Neural cell (in vitro differentiated cells): ENCODE measurements around the gene RNU6-7. TPM values are rescaled to one million over a fixed set of nuclear protein-coding genes. Genes with fewer than 3 reads are reported as not detected.

Source experiments
- H2AFZ ChIP-seq: fragments of 200-600, 300-800 bp; sonication (generic), shearing (Covaris generic); 2 replicates; pipeline ENCODE4 v1.6.0; 2014; ENCODE audit warnings: low read depth, mild to moderate bottlenecking, antibody characterized with exemption, low read length, moderate library complexity
- H3F3A ChIP-seq: fragments of 200-600 bp; shearing (Covaris generic); 2 replicates; pipeline ENCODE4 v1.6.1; 2016; ENCODE audit warnings: mild to moderate bottlenecking, moderate library complexity, mixed read lengths, antibody characterized with exemption, low read length; ENCODE audit not compliant: insufficient read depth, poor library complexity, severe bottlenecking
- H3K27ac ChIP-seq: fragments of 200-600, 300-800 bp; sonication (generic), shearing (Covaris generic); 2 replicates; pipeline ENCODE4 v1.5.1; 2014; ENCODE audit warnings: mild to moderate bottlenecking, low read length, moderate library complexity
- H3K27me3 ChIP-seq: fragments of 300-800, 200-600 bp; sonication (generic), shearing (Covaris generic); 2 replicates; pipeline ENCODE4 v1.6.0; 2014; ENCODE audit warnings: mild to moderate bottlenecking, low read depth, low read length, moderate library complexity; ENCODE audit not compliant: insufficient read depth
- H3K36me3 ChIP-seq: fragments of 300-800, 200-600 bp; sonication (generic), shearing (Covaris generic); 2 replicates; pipeline ENCODE4 v1.5.1; 2014; ENCODE audit warnings: mild to moderate bottlenecking, antibody characterized with exemption, low read length, moderate library complexity; ENCODE audit not compliant: insufficient read depth
- H3K4me2 ChIP-seq: fragments of 300-800, 200-600 bp; sonication (generic), shearing (Covaris generic); 2 replicates; pipeline ENCODE4 v1.6.0; 2014; ENCODE audit warnings: mild to moderate bottlenecking, low read length
- H3K4me3 ChIP-seq: fragments of 300-800, 200-600 bp; sonication (generic), shearing (Covaris generic); 2 replicates; pipeline ENCODE4 v1.5.1; 2014; ENCODE audit warnings: mild to moderate bottlenecking, low read length, moderate library complexity
- H3K79me2 ChIP-seq: fragments of 200-600 bp; shearing (Covaris generic); replicated peaks from 2 replicates; pipeline ENCODE4 v1.6.0; 2014; ENCODE audit warnings: mild to moderate bottlenecking, low read length, moderate library complexity; ENCODE audit not compliant: insufficient read depth
- H3K9ac ChIP-seq: fragments of 300-800, 200-600 bp; sonication (generic), shearing (Covaris generic); 2 replicates; pipeline ENCODE4 v1.6.1; 2016; ENCODE audit warnings: mild to moderate bottlenecking, low read length, mixed read lengths
- H3K9me2 ChIP-seq: fragments of 200-600 bp; shearing (Covaris generic); 2 replicates; pipeline ENCODE4 v1.6.1; 2016; ENCODE audit warnings: mild to moderate bottlenecking, low read length, mixed read lengths; ENCODE audit not compliant: insufficient read depth
- H3K9me3 ChIP-seq: fragments of 200-600, 300-800 bp; sonication (generic), shearing (Covaris generic); 2 replicates; pipeline ENCODE4 v1.6.1; 2016; ENCODE audit warnings: mild to moderate bottlenecking, mixed run types, low read length, moderate library complexity, mixed read lengths
- H4K20me1 ChIP-seq: fragments of 200-600 bp; shearing (Covaris generic); 2 replicates; pipeline ENCODE4 v1.6.1; 2016; ENCODE audit warnings: mild to moderate bottlenecking, mixed run types; ENCODE audit not compliant: insufficient read depth
- EP300 ChIP-seq: fragments of 450-650 bp; conservative IDR thresholded peaks from 2 replicates; pipeline ENCODE4 v1.6.1; 2014; ENCODE audit warnings: antibody characterized with exemption, mild to moderate bottlenecking, moderate library complexity; ENCODE audit not compliant: poor library complexity, severe bottlenecking
- EZH2 ChIP-seq: fragments of 200-600, 300-800 bp; shearing (Covaris generic), sonication (generic); IDR thresholded peaks from 2 replicates; pipeline ENCODE4 v1.6.1; 2014; ENCODE audit warnings: antibody characterized with exemption, low read length, borderline replicate concordance, mild to moderate bottlenecking; ENCODE audit not compliant: insufficient read depth, poor library complexity, severe bottlenecking
- MXI1 ChIP-seq: fragments of 450-650 bp; conservative IDR thresholded peaks from 2 replicates; pipeline ENCODE4 v1.6.1; 2014; ENCODE audit warnings: antibody characterized with exemption, mild to moderate bottlenecking; ENCODE audit not compliant: poor library complexity, severe bottlenecking
- POLR2AphosphoS5 ChIP-seq: IDR thresholded peaks from 2 replicates; pipeline ENCODE4 v1.6.1; 2012
- RAD21 ChIP-seq: fragments of 450-650 bp; conservative IDR thresholded peaks from 2 replicates; pipeline ENCODE4 v1.6.1; 2014; ENCODE audit warnings: antibody characterized with exemption, mild to moderate bottlenecking, moderate library complexity
- REST ChIP-seq: IDR thresholded peaks from 2 replicates; pipeline ENCODE4 v1.6.1; 2012; ENCODE audit warnings: borderline replicate concordance
- SMC3 ChIP-seq: fragments of 450-650 bp; conservative IDR thresholded peaks from 2 replicates; pipeline ENCODE4 v1.6.1; 2014; ENCODE audit warnings: antibody characterized with exemption, mild to moderate bottlenecking, moderate library complexity; ENCODE audit not compliant: poor library complexity
- TAF1 ChIP-seq: IDR thresholded peaks from 2 replicates; pipeline ENCODE4 v1.6.1; 2012; ENCODE audit warnings: low read depth
- polyA minus RNA-seq: library from RNA; depleted of rRNA, polyadenylated mRNA; stranded (reverse); fragments of >200 nt; gene quantifications from 2 replicates; pipeline ENCODE4 v1.2.3, GENCODE V29; 2014
- polyA plus RNA-seq: library from polyadenylated mRNA; depleted of rRNA; stranded (reverse); fragments of >200 nt; gene quantifications from 2 replicates; pipeline ENCODE4 v1.2.3, GENCODE V29; 2014
- TF ChIP-seq, protein P1 (sequence below): fragments of 450-650 bp; IDR thresholded peaks from 2 replicates; pipeline ENCODE4 v1.5.1; 2014; ENCODE audit warnings: antibody characterized with exemption, mild to moderate bottlenecking, moderate library complexity; ENCODE audit not compliant: poor library complexity, severe bottlenecking

The RNU6-7 gene
- not detected in 2 replicates for polyA plus RNA-seq
- not detected in 2 replicates for polyA minus RNA-seq

DNA sequence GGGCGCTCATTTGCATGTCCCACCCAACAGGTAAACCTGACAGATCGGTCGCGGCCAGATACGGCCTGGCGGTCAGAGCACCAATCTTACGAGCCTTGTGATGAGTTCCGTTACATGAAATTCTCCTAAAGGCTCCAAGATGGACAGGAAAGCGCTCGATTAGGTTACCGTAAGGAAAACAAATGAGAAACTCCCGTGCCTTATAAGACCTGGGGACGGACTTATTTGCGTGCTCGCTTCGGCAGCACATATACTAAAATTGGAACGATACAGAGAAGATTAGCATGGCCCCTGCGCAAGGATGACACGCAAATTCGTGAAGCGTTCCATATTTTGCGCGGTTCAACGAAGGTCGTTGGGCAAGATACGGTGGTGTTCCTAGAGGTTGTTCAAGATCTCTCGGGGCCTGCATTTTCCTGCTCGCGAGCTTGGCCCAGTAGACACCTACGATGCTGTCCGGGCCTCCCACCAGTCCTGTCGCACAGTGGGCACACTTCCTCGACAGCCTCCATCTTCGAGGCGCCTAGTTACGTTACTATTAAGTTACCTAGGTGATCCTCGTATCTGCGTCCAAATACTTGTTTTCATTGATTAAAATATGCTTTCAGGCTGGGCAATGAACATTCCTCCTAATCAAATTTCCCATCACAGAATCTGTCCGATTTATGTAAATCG, at the start of gene RNU6-7:
RNU6-7 (plus strand) TSS at position 230 of the 675 bp plus-strand sequence.
- Histone ChIP-seq H3K27me3 (no peaks in the 10 kb centered on the region), H3K4me2 (peak within 1 kb of the TSS; percentile 62), H3K9me3 (no peaks in the 10 kb centered on the region), H3K36me3 (no peaks in the 10 kb centered on the region), H3K79me2 (no peaks in the 10 kb centered on the region), H3K9me2 (no peaks in the 10 kb centered on the region), H3K9ac (peak within 1 kb of the TSS; percentile 77), H3F3A (peaks cover 8% of the 10 kb centered on the region), H3K4me3 (peak within 1 kb of the TSS; percentile 90), H4K20me1 (no peaks in the 10 kb centered on the region), H3K27ac (peak within 1 kb of the TSS; percentile 83), H2AFZ (peak within 1 kb of the TSS; percentile 75)
- TF ChIP-seq REST (peak; percentile 13), SMC3 (no peak), RAD21 (no peak), POLR2AphosphoS5 (no peak), MXI1 (peak; percentile 11), EP300 (no peak), TAF1 (peak; percentile 26)
- TF ChIP-seq, protein P1, sequence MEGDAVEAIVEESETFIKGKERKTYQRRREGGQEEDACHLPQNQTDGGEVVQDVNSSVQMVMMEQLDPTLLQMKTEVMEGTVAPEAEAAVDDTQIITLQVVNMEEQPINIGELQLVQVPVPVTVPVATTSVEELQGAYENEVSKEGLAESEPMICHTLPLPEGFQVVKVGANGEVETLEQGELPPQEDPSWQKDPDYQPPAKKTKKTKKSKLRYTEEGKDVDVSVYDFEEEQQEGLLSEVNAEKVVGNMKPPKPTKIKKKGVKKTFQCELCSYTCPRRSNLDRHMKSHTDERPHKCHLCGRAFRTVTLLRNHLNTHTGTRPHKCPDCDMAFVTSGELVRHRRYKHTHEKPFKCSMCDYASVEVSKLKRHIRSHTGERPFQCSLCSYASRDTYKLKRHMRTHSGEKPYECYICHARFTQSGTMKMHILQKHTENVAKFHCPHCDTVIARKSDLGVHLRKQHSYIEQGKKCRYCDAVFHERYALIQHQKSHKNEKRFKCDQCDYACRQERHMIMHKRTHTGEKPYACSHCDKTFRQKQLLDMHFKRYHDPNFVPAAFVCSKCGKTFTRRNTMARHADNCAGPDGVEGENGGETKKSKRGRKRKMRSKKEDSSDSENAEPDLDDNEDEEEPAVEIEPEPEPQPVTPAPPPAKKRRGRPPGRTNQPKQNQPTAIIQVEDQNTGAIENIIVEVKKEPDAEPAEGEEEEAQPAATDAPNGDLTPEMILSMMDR, result no peak

DNA sequence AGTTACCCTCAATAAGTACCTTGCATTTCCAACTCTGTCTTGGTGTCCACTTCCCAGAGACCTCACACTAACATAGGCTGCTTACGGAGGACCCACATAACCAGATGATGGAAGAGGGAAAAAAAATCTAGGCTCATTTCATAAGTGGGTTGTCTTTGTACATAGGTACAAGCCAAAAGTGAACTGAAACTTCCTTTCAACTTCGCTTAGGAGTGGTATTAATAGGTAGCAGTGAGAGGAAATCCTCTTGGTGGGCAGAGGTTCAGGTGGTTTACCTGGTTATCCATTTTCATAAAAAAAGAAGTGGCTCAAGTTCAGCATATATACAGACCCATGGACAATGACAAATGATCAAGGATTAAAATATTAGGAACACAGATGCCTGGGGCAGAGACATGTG, 35.8 kb upstream of the RNU6-7 start:
- Histone ChIP-seq H3K9me2 (no peaks in the 10 kb centered on the region), H3F3A (no peaks in the 10 kb centered on the region), H4K20me1 (no peaks in the 10 kb centered on the region), H3K4me2 (no peak overlapping the region), H3K27ac (no peak overlapping the region), H3K9ac (no peak overlapping the region), H3K36me3 (no peaks in the 10 kb centered on the region), H3K27me3 (no peaks in the 10 kb centered on the region), H3K4me3 (no peak overlapping the region), H3K9me3 (no peaks in the 10 kb centered on the region), H2AFZ (no peak overlapping the region), H3K79me2 (no peaks in the 10 kb centered on the region)
- no peak for TF ChIP-seq POLR2AphosphoS5
- TF ChIP-seq EP300, result no peak
- TF ChIP-seq REST, result no peak
- TF ChIP-seq MXI1, result no peak
- TF ChIP-seq TAF1, result no peak
- no peak for TF ChIP-seq SMC3
- TF ChIP-seq EZH2, result no peak
